ENCODE measurements around the gene DRC7.

DNA sequence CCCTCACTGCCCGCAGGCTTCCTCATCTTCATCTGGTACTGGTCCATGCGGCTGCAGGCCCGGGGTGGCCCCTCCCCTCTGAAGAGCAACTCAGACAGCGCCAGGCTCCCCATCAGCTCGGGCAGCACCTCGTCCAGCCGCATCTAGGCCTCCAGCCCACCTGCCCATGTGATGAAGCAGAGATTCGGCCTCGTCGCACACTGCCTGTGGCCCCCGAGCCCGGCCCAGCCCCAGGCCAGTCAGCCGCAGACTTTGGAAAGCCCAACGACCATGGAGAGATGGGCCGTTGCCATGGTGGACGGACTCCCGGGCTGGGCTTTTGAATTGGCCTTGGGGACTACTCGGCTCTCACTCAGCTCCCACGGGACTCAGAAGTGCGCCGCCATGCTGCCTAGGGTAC is 31.2 kb upstream of the DRC7 start:
- TF ChIP-seq TAF1 (IDR thresholded peaks at IDR 0.05; ENCODE audit: low read depth) (no peak), EP300 (conservative IDR thresholded peaks at IDR 0.05; ENCODE audit: poor library complexity, severe bottlenecking) (no peak), CTCF (IDR thresholded peaks at IDR 0.05; ENCODE audit: poor library complexity, severe bottlenecking) (no peak), EZH2 (IDR thresholded peaks at IDR 0.05; ENCODE audit: borderline replicate concordance, insufficient read depth, low read length, poor library complexity, severe bottlenecking) (no peak), POLR2AphosphoS5 (IDR thresholded peaks at IDR 0.05) (peak; percentile 5), RAD21 (conservative IDR thresholded peaks at IDR 0.05) (no peak)
- TF ChIP-seq, protein P1, sequence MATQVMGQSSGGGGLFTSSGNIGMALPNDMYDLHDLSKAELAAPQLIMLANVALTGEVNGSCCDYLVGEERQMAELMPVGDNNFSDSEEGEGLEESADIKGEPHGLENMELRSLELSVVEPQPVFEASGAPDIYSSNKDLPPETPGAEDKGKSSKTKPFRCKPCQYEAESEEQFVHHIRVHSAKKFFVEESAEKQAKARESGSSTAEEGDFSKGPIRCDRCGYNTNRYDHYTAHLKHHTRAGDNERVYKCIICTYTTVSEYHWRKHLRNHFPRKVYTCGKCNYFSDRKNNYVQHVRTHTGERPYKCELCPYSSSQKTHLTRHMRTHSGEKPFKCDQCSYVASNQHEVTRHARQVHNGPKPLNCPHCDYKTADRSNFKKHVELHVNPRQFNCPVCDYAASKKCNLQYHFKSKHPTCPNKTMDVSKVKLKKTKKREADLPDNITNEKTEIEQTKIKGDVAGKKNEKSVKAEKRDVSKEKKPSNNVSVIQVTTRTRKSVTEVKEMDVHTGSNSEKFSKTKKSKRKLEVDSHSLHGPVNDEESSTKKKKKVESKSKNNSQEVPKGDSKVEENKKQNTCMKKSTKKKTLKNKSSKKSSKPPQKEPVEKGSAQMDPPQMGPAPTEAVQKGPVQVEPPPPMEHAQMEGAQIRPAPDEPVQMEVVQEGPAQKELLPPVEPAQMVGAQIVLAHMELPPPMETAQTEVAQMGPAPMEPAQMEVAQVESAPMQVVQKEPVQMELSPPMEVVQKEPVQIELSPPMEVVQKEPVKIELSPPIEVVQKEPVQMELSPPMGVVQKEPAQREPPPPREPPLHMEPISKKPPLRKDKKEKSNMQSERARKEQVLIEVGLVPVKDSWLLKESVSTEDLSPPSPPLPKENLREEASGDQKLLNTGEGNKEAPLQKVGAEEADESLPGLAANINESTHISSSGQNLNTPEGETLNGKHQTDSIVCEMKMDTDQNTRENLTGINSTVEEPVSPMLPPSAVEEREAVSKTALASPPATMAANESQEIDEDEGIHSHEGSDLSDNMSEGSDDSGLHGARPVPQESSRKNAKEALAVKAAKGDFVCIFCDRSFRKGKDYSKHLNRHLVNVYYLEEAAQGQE (IDR thresholded peaks at IDR 0.05; ENCODE audit: borderline replicate concordance) = no peak

Measured in neural cell (in vitro differentiated cells).